GM23338 (cell line): ENCODE measurements around the gene SLC6A8.

ENCODE experiments used
- CREB1 ChIP-seq: fragments of 250-450 bp; sonication (Bioruptor Pico); IDR thresholded peaks from 2 replicates; pipeline ENCODE4 v1.5.0; 2020; ENCODE audit warnings: low read depth, mild to moderate bottlenecking, moderate library complexity
- CTCF ChIP-seq, 2 experiments: fragments of 200-600 bp in 1 of 2; sonication (generic) in 1 of 2; conservative IDR thresholded peaks; 2 replicates each; pipeline versions ENCODE4 v1.5.1 to v1.6.1; 2016 to 2017; ENCODE audit warnings: antibody characterized with exemption in 2 of 2, low read depth in 2 of 2, mild to moderate bottlenecking in 2 of 2, moderate library complexity in 1 of 2
- ETS1 ChIP-seq: IDR thresholded peaks from 2 replicates; pipeline ENCODE4 v1.6.1; 2016; ENCODE audit warnings: antibody characterized with exemption
- EZH2 ChIP-seq: fragments of 200-600 bp; sonication (generic); IDR thresholded peaks from one replicate; pipeline ENCODE4 v1.8.0; 2017; ENCODE audit warnings: antibody characterized with exemption, mild to moderate bottlenecking, low read depth; ENCODE audit not compliant: unreplicated experiment
- EZH2phosphoT487 ChIP-seq: fragments of 200-600 bp; sonication (generic); IDR thresholded peaks from one replicate; pipeline ENCODE4 v1.8.1; 2018; ENCODE audit warnings: antibody characterized with exemption; ENCODE audit not compliant: unreplicated experiment
- JUNB ChIP-seq: IDR thresholded peaks from one replicate; pipeline ENCODE4 v1.6.1; 2016; ENCODE audit warnings: antibody characterized with exemption; ENCODE audit not compliant: unreplicated experiment
- NANOG ChIP-seq: IDR thresholded peaks from 2 replicates; pipeline ENCODE4 v1.6.1; 2016; ENCODE audit warnings: antibody characterized with exemption, borderline replicate concordance
- POLR2AphosphoS5 ChIP-seq: IDR thresholded peaks from 2 replicates; pipeline ENCODE4 v1.6.1; 2016; ENCODE audit warnings: antibody characterized with exemption, low read depth
- REST ChIP-seq: IDR thresholded peaks from one replicate; pipeline ENCODE4 v1.6.1; 2018; ENCODE audit warnings: antibody characterized with exemption; ENCODE audit not compliant: unreplicated experiment
- STAT1 ChIP-seq: IDR thresholded peaks from one replicate; pipeline ENCODE4 v1.6.1; 2016; ENCODE audit warnings: antibody characterized with exemption; ENCODE audit not compliant: unreplicated experiment
- ZNF114 ChIP-seq: fragments of 250-450 bp; sonication (Bioruptor Pico); IDR thresholded peaks from 2 replicates; pipeline ENCODE4 v1.5.0; 2020; ENCODE audit warnings: mild to moderate bottlenecking, moderate library complexity

- TF ChIP-seq CTCF (conservative IDR thresholded peaks at IDR 0.05; ENCODE audit: low read depth in 2 of 2) (no peak), POLR2AphosphoS5 (no peak), JUNB (no peak), REST (no peak), EZH2 (no peak), CREB1 (CRISPR knock-in tag) (no peak), ZNF114 (no peak), ETS1 (no peak), EZH2phosphoT487 (no peak), NANOG (no peak), STAT1 (no peak)
Measured at GRCh38 chrX:153717445-153717844, 29.7 kb downstream of the SLC6A8 start.
